GM23338 (cell line): Measurements from ENCODE around the gene PNLIPRP3. TPM values are rescaled to one million over a fixed set of nuclear protein-coding genes. Genes with fewer than 3 reads are reported as not detected.

ENCODE experiments used
- ATAC-seq: fragments of 200-7000 bp; cut with Tn5 transposase; 3 replicates; pipeline ENCODE4 v1.9.1; 2020
- DNase-seq: peaks from one replicate; pipeline ENCODE4 v3.0.0-alpha.2; 2015; ENCODE audit warnings: low spot score
- H2AFZ ChIP-seq: fragments of 200-600 bp; sonication (generic); 2 replicates; pipeline ENCODE4 v1.8.0; 2016; ENCODE audit warnings: antibody characterized with exemption, mild to moderate bottlenecking, moderate library complexity
- H3F3A ChIP-seq: fragments of 200-600 bp; sonication (generic); replicated peaks from 2 replicates; pipeline ENCODE4 v1.8.0; 2017; ENCODE audit warnings: antibody characterized with exemption, mixed run types, low read depth
- H3K27ac ChIP-seq: fragments of 200-600 bp; sonication (generic); 2 replicates; pipeline ENCODE4 v1.6.1; 2016; ENCODE audit warnings: low read depth
- H3K27me3 ChIP-seq: fragments of 200-600 bp; sonication (generic); 2 replicates; pipeline ENCODE4 v1.8.0; 2016; ENCODE audit warnings: mild to moderate bottlenecking, mixed run types, moderate library complexity; ENCODE audit not compliant: insufficient read depth
- H3K36me3 ChIP-seq: fragments of 200-600 bp; sonication (generic); 2 replicates; pipeline ENCODE4 v1.8.0; 2016; ENCODE audit warnings: mild to moderate bottlenecking; ENCODE audit not compliant: insufficient read depth
- H3K4me1 ChIP-seq: fragments of 200-600 bp; sonication (generic); 2 replicates; pipeline ENCODE4 v1.8.0; 2016; ENCODE audit warnings: mild to moderate bottlenecking, moderate library complexity; ENCODE audit not compliant: insufficient read depth
- H3K4me2 ChIP-seq: fragments of 200-600 bp; sonication (generic); 2 replicates; pipeline ENCODE4 v1.7.1; 2017; ENCODE audit warnings: mixed run types
- H3K4me3 ChIP-seq: fragments of 200-600 bp; sonication (generic); 2 replicates; pipeline ENCODE4 v1.6.1; 2016; ENCODE audit warnings: mixed run types
- H3K79me2 ChIP-seq: fragments of 200-600 bp; sonication (generic); replicated peaks from 2 replicates; pipeline ENCODE4 v1.8.0; 2017; ENCODE audit warnings: mild to moderate bottlenecking; ENCODE audit not compliant: insufficient read depth
- H3K9me2 ChIP-seq: fragments of 200-600 bp; sonication (generic); 2 replicates; pipeline ENCODE4 v1.8.0; 2017; ENCODE audit not compliant: insufficient read depth
- H4K20me1 ChIP-seq: fragments of 200-600 bp; sonication (generic); replicated peaks from 2 replicates; pipeline ENCODE4 v1.8.0; 2017; ENCODE audit warnings: mild to moderate bottlenecking; ENCODE audit not compliant: insufficient read depth
- H3K27ac Mint-ChIP-seq: 2 replicates; pipeline ENCODE4 v1.8.0; 2020; ENCODE audit warnings: inconsistent platforms, mild to moderate bottlenecking, moderate library complexity, mixed read lengths
- H3K27me3 Mint-ChIP-seq: 3 replicates; pipeline ENCODE4 v1.8.0; 2022; ENCODE audit warnings: low read depth, mild to moderate bottlenecking, moderate library complexity, mixed read lengths, inconsistent platforms; ENCODE audit not compliant: insufficient read depth, poor library complexity
- H3K36me3 Mint-ChIP-seq: 3 replicates; pipeline ENCODE4 v1.8.0; 2021; ENCODE audit warnings: low read depth, mild to moderate bottlenecking, inconsistent platforms, moderate library complexity, mixed read lengths
- H3K4me1 Mint-ChIP-seq: 3 replicates; pipeline ENCODE4 v1.8.0; 2020; ENCODE audit warnings: mild to moderate bottlenecking, inconsistent platforms, mixed read lengths
- H3K4me3 Mint-ChIP-seq: 3 replicates; pipeline ENCODE4 v1.8.0; 2021; ENCODE audit warnings: moderate library complexity, mild to moderate bottlenecking, inconsistent platforms, mixed read lengths
- H3K9me3 Mint-ChIP-seq: 3 replicates; pipeline ENCODE4 v1.8.0; 2020; ENCODE audit warnings: moderate library complexity, mild to moderate bottlenecking, inconsistent platforms, mixed read lengths
- CREB1 ChIP-seq: fragments of 250-450 bp; sonication (Bioruptor Pico); IDR thresholded peaks from 2 replicates; pipeline ENCODE4 v1.5.0; 2020; ENCODE audit warnings: low read depth, mild to moderate bottlenecking, moderate library complexity
- EZH2phosphoT487 ChIP-seq: fragments of 200-600 bp; sonication (generic); IDR thresholded peaks from one replicate; pipeline ENCODE4 v1.8.1; 2018; ENCODE audit warnings: antibody characterized with exemption; ENCODE audit not compliant: unreplicated experiment
- JUNB ChIP-seq: IDR thresholded peaks from one replicate; pipeline ENCODE4 v1.6.1; 2016; ENCODE audit warnings: antibody characterized with exemption; ENCODE audit not compliant: unreplicated experiment
- REST ChIP-seq: IDR thresholded peaks from one replicate; pipeline ENCODE4 v1.6.1; 2018; ENCODE audit warnings: antibody characterized with exemption; ENCODE audit not compliant: unreplicated experiment
- STAT1 ChIP-seq: IDR thresholded peaks from one replicate; pipeline ENCODE4 v1.6.1; 2016; ENCODE audit warnings: antibody characterized with exemption; ENCODE audit not compliant: unreplicated experiment
- ZNF331 ChIP-seq: fragments of 250-450 bp; sonication (Bioruptor Pico); IDR thresholded peaks from 2 replicates; pipeline ENCODE4 v1.5.0; 2020; ENCODE audit warnings: low read depth, mild to moderate bottlenecking, moderate library complexity
- ZNF462 ChIP-seq: fragments of 250-450 bp; sonication (Bioruptor Pico); IDR thresholded peaks from 2 replicates; pipeline ENCODE4 v1.5.0; 2020; ENCODE audit warnings: mild to moderate bottlenecking, moderate library complexity
- long read RNA-seq: library from polyadenylated mRNA; unstranded; transcript quantifications from one replicate; pipeline ENCODE4 v2.0.0, GENCODE V29; 2020; ENCODE audit not compliant: unreplicated experiment
- polyA plus RNA-seq: library from polyadenylated mRNA; unstranded; fragments of >200 nt; fragmentation: Nextera tagmentation; extraction: Ambion mirVana; gene quantifications from 2 replicates; pipeline ENCODE4 v1.2.1, GENCODE V29; 2016
- total RNA-seq: library from RNA; depleted of rRNA; stranded (reverse); fragments of >200 nt; shearing (Covaris generic); gene quantifications from 2 replicates; pipeline ENCODE4 v1.2.3, GENCODE V29; 2014; rRNA removed

The PNLIPRP3 gene
- total RNA-seq: not detected in 2 replicates
- not detected in 2 replicates for polyA plus RNA-seq
- long read RNA-seq: 0 reads

GRCh38 chr10:116427671-116428070 lies at the start of gene PNLIPRP3:
Gene PNLIPRP3, plus strand, starts transcription at chr10:116427847. Its CDS starts 166 bp downstream, at chr10:116428013.
- H3K27me3 Mint-ChIP-seq: no peaks in the 10 kb centered on the region
- no peak for DNase-seq

GRCh38 chr10:116382290-116382689 lies 45.4 kb upstream of the PNLIPRP3 start:
- Histone ChIP-seq H3K27ac (no peak overlapping the region), H2AFZ (no peak overlapping the region), H4K20me1 (no peaks in the 10 kb centered on the region), H3K79me2 (no peaks in the 10 kb centered on the region), H3F3A (no peaks in the 10 kb centered on the region), H3K4me1 (peaks cover 17% of the 10 kb centered on the region; the same call in 1 of the 2 replicates), H3K4me3 (no peak overlapping the region), H3K27me3 (no peaks in the 10 kb centered on the region), H3K36me3 (no peaks in the 10 kb centered on the region), H3K4me2 (no peak overlapping the region), H3K9me2 (no peaks in the 10 kb centered on the region)
- ATAC-seq: no peak
- H3K27me3 Mint-ChIP-seq: no peaks in the 10 kb centered on the region
- H3K27ac Mint-ChIP-seq: no peak overlapping the region
- no peaks in the 10 kb centered on the region for H3K9me3 Mint-ChIP-seq
- no peak overlapping the region for H3K4me3 Mint-ChIP-seq
- TF ChIP-seq EZH2phosphoT487 (no peak), STAT1 (no peak), ZNF462 (no peak), REST (no peak), ZNF331 (CRISPR knock-in tag) (no peak)
- DNase-seq: no peak
- no peaks in the 10 kb centered on the region for H3K36me3 Mint-ChIP-seq
- peaks cover 7% of the 10 kb centered on the region for H3K4me1 Mint-ChIP-seq

More at GRCh38 chr10:116427671-116428070, at the start of gene PNLIPRP3:
- no peaks in the 10 kb centered on the region for H3K4me1 Mint-ChIP-seq
- H3K27ac Mint-ChIP-seq: no peak within 1 kb of the TSS
- H3K27ac ChIP-seq: no peak within 1 kb of the TSS
- H3F3A ChIP-seq: no peaks in the 10 kb centered on the region
- H3K27me3 ChIP-seq: no peaks in the 10 kb centered on the region
- no peaks in the 10 kb centered on the region for H3K36me3 ChIP-seq
- TF ChIP-seq CREB1 (CRISPR knock-in tag): no peak
- TF ChIP-seq JUNB: no peak
- no peaks in the 10 kb centered on the region for H3K79me2 ChIP-seq
- no peaks in the 10 kb centered on the region for H3K9me3 Mint-ChIP-seq
- H2AFZ ChIP-seq: no peak within 1 kb of the TSS; the same call in 1 of the 2 replicates
- no peaks in the 10 kb centered on the region for H3K4me1 ChIP-seq
- no peak within 1 kb of the TSS for H3K4me3 Mint-ChIP-seq
- H4K20me1 ChIP-seq: no peaks in the 10 kb centered on the region
- 0 out of 2 replicates have a peak, but pooled peaks cover 5% of the 10 kb centered on the region for H3K9me2 ChIP-seq
- ATAC-seq: no peak
- H3K4me3 ChIP-seq: no peak within 1 kb of the TSS
- H3K4me2 ChIP-seq: no peak within 1 kb of the TSS
- H3K36me3 Mint-ChIP-seq: no peaks in the 10 kb centered on the region
